HG03558 (cell line): ENCODE results near the gene LSR.

Source experiments
- ATAC-seq: cut with Tn5 transposase; IDR thresholded peaks from one replicate; pipeline ENCODE4 v1.9.1; 2021; ENCODE audit warnings: moderate number of reproducible peaks; ENCODE audit not compliant: unreplicated experiment; ENCODE audit errors: extremely low read depth

LSR gene

GRCh38 chr19:35315883-35316282 lies 67.1 kb downstream of the LSR start:
- no peak for ATAC-seq

DNA sequence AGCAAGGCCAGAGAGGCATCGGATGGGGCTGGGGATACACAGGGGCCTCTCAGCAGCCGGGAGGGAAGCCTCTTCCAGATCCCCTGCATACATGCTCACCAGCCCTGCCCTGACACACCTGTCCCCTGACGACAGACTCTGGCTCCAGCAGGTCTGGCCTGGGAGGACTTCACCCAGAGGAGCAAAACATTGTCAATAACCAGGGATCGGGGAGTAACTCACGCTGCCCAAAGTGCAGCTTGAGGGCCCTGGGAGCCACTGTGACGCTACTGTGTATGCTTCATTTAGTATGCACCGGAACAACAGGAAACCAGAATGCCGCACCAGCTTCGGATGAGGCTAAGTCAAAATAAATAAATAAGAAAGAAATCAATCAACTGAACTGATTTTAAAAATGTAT lies 67.8 kb downstream of the LSR start:
- ATAC-seq = no peak
